HEK293 (cell line): ENCODE measurements around the gene HGS.

ENCODE experiments used
- CTCF ChIA-PET: fragments of 350-600 bp; formaldehyde crosslinking; extraction: SDS; loops from one replicate; lab custom pipeline; 2021; ENCODE audit warnings: antibody characterized with exemption; lab: Yijun Ruan, JAX
- POLR2A ChIA-PET: fragments of 300-600 bp; formaldehyde crosslinking; extraction: SDS; loops from one replicate; lab custom pipeline; 2020; ENCODE audit warnings: antibody characterized with exemption, inconsistent platforms; lab: Yijun Ruan, JAX
- H3K27ac ChIP-seq: fragments of 200-500 bp; sonication (Bioruptor generic); 2 replicates; pipeline ENCODE4 v1.5.1; 2014; ENCODE audit warnings: low read depth, low read length, control low read depth, inconsistent platforms; ENCODE audit errors: extremely low read depth
- H3K36me3 ChIP-seq, 2 experiments: fragments of 200-500 bp in 1 of 2; sonication (Bioruptor generic) in 1 of 2; 1 replicate in 1 of 2; 2 replicates in 1 of 2; pipeline ENCODE4 v1.5.1; 2014 to 2017; ENCODE audit warnings: inconsistent platforms in 2 of 2, low read length in 2 of 2; ENCODE audit not compliant: control insufficient read depth in 2 of 2, insufficient read depth in 1 of 2
- H3K4me1 ChIP-seq: fragments of 200-500 bp; sonication (Bioruptor generic); 2 replicates; pipeline ENCODE4 v1.5.1; 2014; ENCODE audit warnings: mild to moderate bottlenecking, low read length, inconsistent platforms; ENCODE audit not compliant: control insufficient read depth, insufficient read depth
- H3K4me3 ChIP-seq: 2 replicates; pipeline ENCODE4 v1.5.1; 2011; ENCODE audit warnings: low read depth, mild to moderate bottlenecking, control low read depth, low read length, moderate library complexity
- H3K9me3 ChIP-seq: fragments of 200-500 bp; sonication (Bioruptor generic); 2 replicates; pipeline ENCODE4 v1.5.1; 2014; ENCODE audit warnings: low read depth, low read length, inconsistent platforms; ENCODE audit not compliant: control insufficient read depth, insufficient read depth
- CTCF ChIP-seq: fragments of 450-650 bp; formaldehyde crosslinking; IDR thresholded peaks from 2 replicates; pipeline ENCODE4 v1.5.1; 2016; ENCODE audit warnings: missing biosample characterization, missing genetic modification characterization
- IKZF3 ChIP-seq: fragments of 450-650 bp; IDR thresholded peaks from 2 replicates; pipeline ENCODE4 v1.5.0; 2018; ENCODE audit warnings: missing biosample characterization, mild to moderate bottlenecking, missing genetic modification characterization, moderate library complexity
- KLF1 ChIP-seq: fragments of 450-650 bp; formaldehyde crosslinking; IDR thresholded peaks from 2 replicates; pipeline ENCODE4 v1.5.1; 2016; ENCODE audit warnings: missing biosample characterization, missing genetic modification characterization
- KLF8 ChIP-seq: fragments of 450-650 bp; formaldehyde crosslinking; IDR thresholded peaks from 2 replicates; pipeline ENCODE4 v1.5.1; 2016; ENCODE audit warnings: missing biosample characterization, missing genetic modification characterization
- PRDM10 ChIP-seq: fragments of 450-650 bp; formaldehyde crosslinking; IDR thresholded peaks from 2 replicates; pipeline ENCODE4 v1.5.1; 2016; ENCODE audit warnings: missing biosample characterization, missing genetic modification characterization
- SP2 ChIP-seq: fragments of 450-650 bp; formaldehyde crosslinking; IDR thresholded peaks from 2 replicates; pipeline ENCODE4 v1.5.1; 2016; ENCODE audit warnings: missing biosample characterization, missing genetic modification characterization
- ZEB2 ChIP-seq: fragments of 450-650 bp; formaldehyde crosslinking; IDR thresholded peaks from 2 replicates; pipeline ENCODE4 v1.5.1; 2016; ENCODE audit warnings: missing biosample characterization, missing genetic modification characterization
- ZFP37 ChIP-seq: fragments of 450-650 bp; formaldehyde crosslinking; IDR thresholded peaks from 2 replicates; pipeline ENCODE4 v1.5.1; 2016; ENCODE audit warnings: missing biosample characterization, missing genetic modification characterization
- ZNF155 ChIP-seq: fragments of 450-650 bp; formaldehyde crosslinking; IDR thresholded peaks from 2 replicates; pipeline ENCODE4 v1.5.1; 2016; ENCODE audit warnings: missing biosample characterization, missing genetic modification characterization
- ZNF157 ChIP-seq: fragments of 450-650 bp; formaldehyde crosslinking; IDR thresholded peaks from 2 replicates; pipeline ENCODE4 v1.5.1; 2016; ENCODE audit warnings: missing biosample characterization, missing genetic modification characterization
- ZNF16 ChIP-seq: fragments of 450-650 bp; formaldehyde crosslinking; IDR thresholded peaks from 2 replicates; pipeline ENCODE4 v1.5.1; 2016; ENCODE audit warnings: low read depth, missing biosample characterization, missing genetic modification characterization
- ZNF169 ChIP-seq: fragments of 450-650 bp; formaldehyde crosslinking; IDR thresholded peaks from 2 replicates; pipeline ENCODE4 v1.5.1; 2016; ENCODE audit warnings: missing biosample characterization, missing genetic modification characterization
- ZNF202 ChIP-seq: fragments of 450-650 bp; formaldehyde crosslinking; IDR thresholded peaks from 2 replicates; pipeline ENCODE4 v1.5.1; 2016; ENCODE audit warnings: missing biosample characterization, missing genetic modification characterization, borderline replicate concordance
- ZNF214 ChIP-seq: fragments of 450-650 bp; formaldehyde crosslinking; IDR thresholded peaks from 2 replicates; pipeline ENCODE4 v1.5.1; 2017; ENCODE audit warnings: missing biosample characterization, mild to moderate bottlenecking, missing genetic modification characterization, borderline replicate concordance
- ZNF239 ChIP-seq: fragments of 450-650 bp; formaldehyde crosslinking; IDR thresholded peaks from 2 replicates; pipeline ENCODE4 v1.5.1; 2016; ENCODE audit warnings: missing biosample characterization, missing genetic modification characterization
- ZNF354C ChIP-seq: fragments of 450-650 bp; formaldehyde crosslinking; IDR thresholded peaks from 2 replicates; pipeline ENCODE4 v1.5.1; 2016; ENCODE audit warnings: missing biosample characterization, missing genetic modification characterization, low read depth, borderline replicate concordance
- ZNF521 ChIP-seq: fragments of 450-650 bp; formaldehyde crosslinking; IDR thresholded peaks from 2 replicates; pipeline ENCODE4 v1.5.1; 2017; ENCODE audit warnings: missing biosample characterization, mild to moderate bottlenecking, missing genetic modification characterization
- ZNF670 ChIP-seq: fragments of 450-650 bp; formaldehyde crosslinking; IDR thresholded peaks from 2 replicates; pipeline ENCODE4 v1.5.1; 2016; ENCODE audit warnings: missing biosample characterization, missing genetic modification characterization, low read depth
- ZNF776 ChIP-seq: fragments of 450-650 bp; formaldehyde crosslinking; IDR thresholded peaks from 2 replicates; pipeline ENCODE4 v1.5.0; 2017; ENCODE audit warnings: missing biosample characterization, missing genetic modification characterization, borderline replicate concordance
- ZSCAN23 ChIP-seq: fragments of 450-650 bp; formaldehyde crosslinking; IDR thresholded peaks from 2 replicates; pipeline ENCODE4 v1.5.1; 2016; ENCODE audit warnings: missing biosample characterization, missing genetic modification characterization
- ZXDB ChIP-seq: fragments of 450-650 bp; formaldehyde crosslinking; IDR thresholded peaks from 2 replicates; pipeline ENCODE4 v1.5.1; 2016; ENCODE audit warnings: missing biosample characterization, missing genetic modification characterization
- TF ChIP-seq, protein P1 (sequence below): fragments of 450-650 bp; formaldehyde crosslinking; IDR thresholded peaks from 2 replicates; pipeline ENCODE4 v1.5.1; 2016; ENCODE audit warnings: missing biosample characterization, missing genetic modification characterization, borderline replicate concordance
- TF ChIP-seq, protein P2 (sequence below): sonication (generic); formaldehyde crosslinking; IDR thresholded peaks from 2 replicates; pipeline ENCODE4 v1.8.1; 2022; ENCODE audit warnings: mild to moderate bottlenecking, moderate library complexity, missing genetic modification reagents

Gene HGS

DNA sequence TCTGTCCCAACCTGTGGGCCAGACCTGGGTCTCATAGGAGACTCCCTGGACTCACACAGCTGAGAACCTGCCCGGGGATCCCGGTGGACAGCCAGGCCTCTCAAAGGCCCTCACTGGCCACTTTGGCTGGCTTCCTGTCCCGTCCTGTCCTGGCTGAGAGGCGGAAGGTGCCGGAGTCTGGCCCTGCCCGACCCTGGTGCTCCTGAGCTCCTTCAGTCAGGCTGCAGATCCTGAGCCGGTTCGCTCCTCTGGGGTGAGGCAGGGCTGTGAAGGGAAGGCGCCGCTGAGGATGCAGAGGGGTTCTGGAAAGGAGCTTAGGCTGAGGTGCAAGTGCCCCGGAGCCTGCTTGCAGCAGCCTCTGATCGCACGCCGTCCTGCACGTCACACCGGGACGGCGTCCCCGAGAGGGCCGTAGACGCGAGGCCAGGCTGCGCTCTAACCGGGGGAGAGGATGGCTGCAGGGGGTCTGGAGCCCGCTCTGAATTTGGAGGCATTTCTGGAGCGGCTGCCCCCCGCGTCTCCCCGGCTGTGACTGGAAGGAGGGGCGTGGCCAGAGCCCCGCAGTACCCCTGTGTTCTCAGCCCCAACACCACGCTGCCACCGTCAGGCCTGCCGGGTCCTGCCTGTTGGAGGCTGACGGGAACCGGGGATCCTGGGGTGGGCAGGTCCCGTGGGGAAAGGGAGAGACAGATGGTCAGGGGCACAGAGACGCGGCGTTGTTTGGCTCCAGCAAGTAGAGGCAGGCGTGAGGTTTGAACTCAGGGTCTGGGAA lies 4.1 kb downstream of the HGS start:
- no peaks in the 10 kb centered on the region for H3K4me1 ChIP-seq
- ChIA-PET POLR2A (interaction anchor here (0.7 to 6.6 kb wide), 2 partner anchors 15 to 19 kb away, joined by 4 to 109 read pairs; partner anchors contain the start of gene MRPL12), CTCF (no interaction called here)
- no peak overlapping the region for H3K4me3 ChIP-seq
- no peak for TF ChIP-seq ZNF202 (tag by site-specific recombination)
- no peak for TF ChIP-seq ZNF155 (tag by site-specific recombination)
- TF ChIP-seq ZEB2 (tag by site-specific recombination), result no peak
- no peak for TF ChIP-seq ZNF670 (tag by site-specific recombination)
- TF ChIP-seq ZNF16 (tag by site-specific recombination), result no peak
- TF ChIP-seq KLF8, result no peak
- no peak for TF ChIP-seq ZNF214
- no peak for TF ChIP-seq ZNF157
- TF ChIP-seq, protein P1, sequence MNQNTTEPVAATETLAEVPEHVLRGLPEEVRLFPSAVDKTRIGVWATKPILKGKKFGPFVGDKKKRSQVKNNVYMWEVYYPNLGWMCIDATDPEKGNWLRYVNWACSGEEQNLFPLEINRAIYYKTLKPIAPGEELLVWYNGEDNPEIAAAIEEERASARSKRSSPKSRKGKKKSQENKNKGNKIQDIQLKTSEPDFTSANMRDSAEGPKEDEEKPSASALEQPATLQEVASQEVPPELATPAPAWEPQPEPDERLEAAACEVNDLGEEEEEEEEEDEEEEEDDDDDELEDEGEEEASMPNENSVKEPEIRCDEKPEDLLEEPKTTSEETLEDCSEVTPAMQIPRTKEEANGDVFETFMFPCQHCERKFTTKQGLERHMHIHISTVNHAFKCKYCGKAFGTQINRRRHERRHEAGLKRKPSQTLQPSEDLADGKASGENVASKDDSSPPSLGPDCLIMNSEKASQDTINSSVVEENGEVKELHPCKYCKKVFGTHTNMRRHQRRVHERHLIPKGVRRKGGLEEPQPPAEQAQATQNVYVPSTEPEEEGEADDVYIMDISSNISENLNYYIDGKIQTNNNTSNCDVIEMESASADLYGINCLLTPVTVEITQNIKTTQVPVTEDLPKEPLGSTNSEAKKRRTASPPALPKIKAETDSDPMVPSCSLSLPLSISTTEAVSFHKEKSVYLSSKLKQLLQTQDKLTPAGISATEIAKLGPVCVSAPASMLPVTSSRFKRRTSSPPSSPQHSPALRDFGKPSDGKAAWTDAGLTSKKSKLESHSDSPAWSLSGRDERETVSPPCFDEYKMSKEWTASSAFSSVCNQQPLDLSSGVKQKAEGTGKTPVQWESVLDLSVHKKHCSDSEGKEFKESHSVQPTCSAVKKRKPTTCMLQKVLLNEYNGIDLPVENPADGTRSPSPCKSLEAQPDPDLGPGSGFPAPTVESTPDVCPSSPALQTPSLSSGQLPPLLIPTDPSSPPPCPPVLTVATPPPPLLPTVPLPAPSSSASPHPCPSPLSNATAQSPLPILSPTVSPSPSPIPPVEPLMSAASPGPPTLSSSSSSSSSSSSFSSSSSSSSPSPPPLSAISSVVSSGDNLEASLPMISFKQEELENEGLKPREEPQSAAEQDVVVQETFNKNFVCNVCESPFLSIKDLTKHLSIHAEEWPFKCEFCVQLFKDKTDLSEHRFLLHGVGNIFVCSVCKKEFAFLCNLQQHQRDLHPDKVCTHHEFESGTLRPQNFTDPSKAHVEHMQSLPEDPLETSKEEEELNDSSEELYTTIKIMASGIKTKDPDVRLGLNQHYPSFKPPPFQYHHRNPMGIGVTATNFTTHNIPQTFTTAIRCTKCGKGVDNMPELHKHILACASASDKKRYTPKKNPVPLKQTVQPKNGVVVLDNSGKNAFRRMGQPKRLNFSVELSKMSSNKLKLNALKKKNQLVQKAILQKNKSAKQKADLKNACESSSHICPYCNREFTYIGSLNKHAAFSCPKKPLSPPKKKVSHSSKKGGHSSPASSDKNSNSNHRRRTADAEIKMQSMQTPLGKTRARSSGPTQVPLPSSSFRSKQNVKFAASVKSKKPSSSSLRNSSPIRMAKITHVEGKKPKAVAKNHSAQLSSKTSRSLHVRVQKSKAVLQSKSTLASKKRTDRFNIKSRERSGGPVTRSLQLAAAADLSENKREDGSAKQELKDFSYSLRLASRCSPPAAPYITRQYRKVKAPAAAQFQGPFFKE (tag by site-specific recombination), result no peak
- no peak for TF ChIP-seq ZSCAN23 (tag by site-specific recombination)
- no peak overlapping the region for H3K27ac ChIP-seq
- no peaks in the 10 kb centered on the region for H3K9me3 ChIP-seq
- peaks cover 11 to 77% of the 10 kb centered on the region in 2 experiments; a peak in 2 of 3 replicates for H3K36me3 ChIP-seq

DNA sequence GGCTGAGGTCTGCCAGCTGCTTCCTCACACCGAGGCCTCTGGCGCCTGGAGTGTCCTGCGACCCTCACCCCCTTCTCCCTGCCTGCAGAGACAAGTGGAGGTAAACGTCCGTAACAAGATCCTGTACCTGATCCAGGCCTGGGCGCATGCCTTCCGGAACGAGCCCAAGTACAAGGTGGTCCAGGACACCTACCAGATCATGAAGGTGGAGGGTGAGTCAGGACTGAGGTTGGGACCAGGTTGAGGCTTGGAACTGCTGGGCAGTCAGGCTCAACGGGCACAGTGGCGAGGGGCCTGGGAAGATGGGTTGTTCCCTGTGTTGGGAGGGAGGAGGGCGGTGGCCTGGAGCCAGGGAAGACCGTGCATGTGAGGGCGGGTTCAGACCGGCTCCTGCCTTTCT lies 4.8 kb downstream of the HGS start:
- CTCF ChIA-PET, result no interaction called here
- Histone ChIP-seq H3K4me3 (no peak overlapping the region), H3K27ac (no peak overlapping the region), H3K4me1 (no peaks in the 10 kb centered on the region), H3K36me3 (peaks cover 11 to 84% of the 10 kb centered on the region in 2 experiments; a peak in 2 of 3 replicates), H3K9me3 (no peaks in the 10 kb centered on the region)
- POLR2A ChIA-PET, result no interaction called here
- TF ChIP-seq ZNF239 (tag by site-specific recombination) (no peak), CTCF (tag by site-specific recombination) (no peak), ZNF776 (no peak), ZNF169 (tag by site-specific recombination) (no peak), ZNF521 (tag by site-specific recombination) (no peak), KLF1 (no peak), IKZF3 (tag by site-specific recombination) (no peak), ZXDB (no peak), SP2 (tag by site-specific recombination) (0 out of 2 replicates have a peak, but pooled peaks have one; percentile 23), PRDM10 (tag by site-specific recombination) (no peak), ZNF670 (tag by site-specific recombination) (no peak), ZNF354C (tag by site-specific recombination) (no peak), ZFP37 (no peak)
- TF ChIP-seq, protein P2, sequence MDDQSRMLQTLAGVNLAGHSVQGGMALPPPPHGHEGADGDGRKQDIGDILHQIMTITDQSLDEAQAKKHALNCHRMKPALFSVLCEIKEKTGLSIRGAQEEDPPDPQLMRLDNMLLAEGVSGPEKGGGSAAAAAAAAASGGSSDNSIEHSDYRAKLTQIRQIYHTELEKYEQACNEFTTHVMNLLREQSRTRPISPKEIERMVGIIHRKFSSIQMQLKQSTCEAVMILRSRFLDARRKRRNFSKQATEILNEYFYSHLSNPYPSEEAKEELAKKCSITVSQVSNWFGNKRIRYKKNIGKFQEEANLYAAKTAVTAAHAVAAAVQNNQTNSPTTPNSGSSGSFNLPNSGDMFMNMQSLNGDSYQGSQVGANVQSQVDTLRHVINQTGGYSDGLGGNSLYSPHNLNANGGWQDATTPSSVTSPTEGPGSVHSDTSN, result no peak
